Measurements from ENCODE around the gene SLC6A16. TPM values are rescaled to one million over a fixed set of nuclear protein-coding genes. Genes with fewer than 3 reads are reported as not detected.
A peak's percentile ranks its signal among the peaks of the same experiment; 100 is the strongest.

The SLC6A16 gene
- total RNA-seq, 1 donor from 2014 or later = 3.5 TPM

DNA sequence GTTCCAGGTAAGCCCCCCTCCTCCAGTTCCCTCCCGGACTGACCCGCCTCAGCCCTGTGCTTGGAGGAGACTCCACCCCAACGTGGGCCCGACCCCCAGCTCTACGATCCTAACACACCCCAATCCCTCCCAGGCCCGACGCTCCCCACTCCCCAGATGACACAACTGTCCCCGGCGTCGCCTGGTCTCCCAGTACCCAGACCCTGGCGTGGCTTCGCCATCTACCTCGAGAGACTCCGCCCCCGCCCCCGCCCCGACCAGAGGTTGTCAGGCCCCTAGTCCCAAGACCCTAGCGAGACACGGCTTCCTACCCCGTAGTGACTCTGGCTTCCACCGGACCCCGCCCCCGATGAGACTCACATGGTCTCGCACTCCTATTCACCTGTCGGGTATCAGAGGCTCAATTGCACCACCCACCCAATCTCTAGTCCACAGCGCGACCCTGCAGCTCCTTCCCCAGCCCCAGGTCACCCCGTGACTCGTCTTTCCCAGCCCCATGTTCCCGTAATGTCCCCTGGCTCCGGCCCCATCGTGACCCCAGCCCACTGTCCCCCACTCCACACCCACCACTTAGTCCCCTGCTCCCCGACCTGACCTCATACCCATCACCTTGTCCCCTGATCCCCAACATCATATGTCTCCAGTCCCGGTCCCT lies 13.2 kb upstream of the SLC6A16 start:
- peaks cover 20% of the 10 kb centered on the region for H3K4me1 Mint-ChIP-seq (ENCODE audit: unreplicated experiment)
- peaks cover 18% of the 10 kb centered on the region for H3K36me3 Mint-ChIP-seq
- TF ChIP-seq, protein P1, sequence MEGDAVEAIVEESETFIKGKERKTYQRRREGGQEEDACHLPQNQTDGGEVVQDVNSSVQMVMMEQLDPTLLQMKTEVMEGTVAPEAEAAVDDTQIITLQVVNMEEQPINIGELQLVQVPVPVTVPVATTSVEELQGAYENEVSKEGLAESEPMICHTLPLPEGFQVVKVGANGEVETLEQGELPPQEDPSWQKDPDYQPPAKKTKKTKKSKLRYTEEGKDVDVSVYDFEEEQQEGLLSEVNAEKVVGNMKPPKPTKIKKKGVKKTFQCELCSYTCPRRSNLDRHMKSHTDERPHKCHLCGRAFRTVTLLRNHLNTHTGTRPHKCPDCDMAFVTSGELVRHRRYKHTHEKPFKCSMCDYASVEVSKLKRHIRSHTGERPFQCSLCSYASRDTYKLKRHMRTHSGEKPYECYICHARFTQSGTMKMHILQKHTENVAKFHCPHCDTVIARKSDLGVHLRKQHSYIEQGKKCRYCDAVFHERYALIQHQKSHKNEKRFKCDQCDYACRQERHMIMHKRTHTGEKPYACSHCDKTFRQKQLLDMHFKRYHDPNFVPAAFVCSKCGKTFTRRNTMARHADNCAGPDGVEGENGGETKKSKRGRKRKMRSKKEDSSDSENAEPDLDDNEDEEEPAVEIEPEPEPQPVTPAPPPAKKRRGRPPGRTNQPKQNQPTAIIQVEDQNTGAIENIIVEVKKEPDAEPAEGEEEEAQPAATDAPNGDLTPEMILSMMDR (conservative IDR thresholded peaks at IDR 0.05) = no peak
- DNase-seq (ENCODE audit: extremely low spot score, unreplicated experiment) = no peak
- H3K4me3 Mint-ChIP-seq = peak overlapping the region; percentile 84
- H3K27me3 Mint-ChIP-seq = peaks cover 10% of the 10 kb centered on the region
- peak overlapping the region; percentile 85 for H3K27ac Mint-ChIP-seq
- H3K9me3 Mint-ChIP-seq = no peaks in the 10 kb centered on the region

DNA sequence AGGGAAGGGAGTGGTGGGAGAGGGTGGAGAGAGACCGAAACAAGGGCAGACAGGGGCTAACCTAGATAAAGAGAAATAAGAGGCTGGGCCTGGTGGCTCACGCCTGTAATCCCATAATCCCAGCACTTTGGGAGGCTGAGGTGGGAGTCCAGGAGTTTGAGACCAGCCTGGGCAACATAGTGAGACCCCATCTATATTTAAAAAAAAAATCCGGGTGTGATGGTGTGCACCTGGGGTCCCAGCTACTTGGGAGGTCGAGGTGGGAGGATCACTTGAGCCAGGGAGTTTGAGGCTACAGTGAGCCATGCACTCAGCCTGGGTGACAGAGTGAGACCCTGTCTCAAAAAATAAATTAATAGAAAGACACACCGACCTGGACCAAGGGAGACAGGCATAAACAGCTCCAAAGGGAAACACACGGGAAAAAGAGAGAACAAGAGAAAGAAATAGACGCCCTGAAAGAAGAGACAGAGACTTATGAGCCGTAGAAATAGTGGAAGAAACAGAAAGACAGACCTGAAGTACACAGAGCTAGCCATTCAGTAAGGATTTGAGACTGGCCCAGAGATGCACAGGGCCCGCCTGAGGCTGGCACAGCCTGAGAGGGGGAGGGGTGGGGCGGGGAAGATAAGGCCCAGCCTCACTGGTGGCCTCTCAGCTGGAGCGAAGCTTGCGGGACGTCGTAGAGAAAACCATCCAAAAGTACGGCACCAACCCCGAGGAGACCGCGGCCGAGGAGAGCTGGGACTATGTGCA lies 12.5 kb upstream of the SLC6A16 start:
- Mint-ChIP-seq H3K9me3 (no peaks in the 10 kb centered on the region), H3K4me1 (ENCODE audit: unreplicated experiment) (peaks cover 20% of the 10 kb centered on the region), H3K4me3 (peak overlapping the region; percentile 5), H3K27ac (no peak overlapping the region), H3K27me3 (peaks cover 10% of the 10 kb centered on the region), H3K36me3 (peaks cover 11% of the 10 kb centered on the region)
- no peak for DNase-seq (ENCODE audit: extremely low spot score, unreplicated experiment)
- TF ChIP-seq, protein P1 (conservative IDR thresholded peaks at IDR 0.05) = no peak

DNA sequence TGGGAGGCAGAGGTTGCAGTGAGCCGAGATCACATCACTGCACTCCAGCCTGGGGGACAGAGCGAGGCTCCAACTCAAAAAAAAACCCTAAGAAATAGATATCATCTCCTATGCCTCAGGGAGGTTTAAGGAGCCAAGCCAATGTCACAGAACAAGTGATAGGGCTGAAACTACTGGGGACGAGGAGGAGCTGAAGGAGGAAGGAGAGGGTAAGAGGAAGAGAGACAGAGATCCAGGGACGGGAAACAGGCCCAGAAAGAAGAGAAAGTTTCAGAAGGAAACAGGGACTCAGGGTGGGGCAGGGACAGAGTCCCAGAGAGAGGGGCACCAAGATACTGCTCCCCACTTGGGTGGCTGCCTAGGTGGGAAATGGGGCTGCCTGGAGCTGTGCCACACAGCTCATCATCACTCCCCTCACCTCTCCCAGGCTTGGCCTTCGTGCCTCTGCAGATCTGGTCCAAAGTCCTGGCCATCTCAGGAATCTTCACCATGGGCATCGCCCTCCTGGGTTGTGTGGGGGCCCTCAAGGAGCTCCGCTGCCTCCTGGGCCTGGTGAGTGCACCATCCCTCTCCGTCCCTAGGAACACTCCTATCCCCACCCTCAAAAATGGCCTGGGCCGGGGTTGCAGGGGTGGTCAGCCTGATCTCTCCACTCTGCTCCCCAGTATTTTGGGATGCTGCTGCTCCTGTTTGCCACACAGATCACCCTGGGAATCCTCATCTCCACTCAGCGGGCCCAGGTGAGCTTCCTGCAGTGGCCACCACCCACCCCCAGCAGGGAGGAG lies 11.7 kb upstream of the SLC6A16 start:
- peak overlapping the region; percentile 16 for H3K27ac Mint-ChIP-seq
- peaks cover 9% of the 10 kb centered on the region for H3K36me3 Mint-ChIP-seq
- TF ChIP-seq, protein P1 (conservative IDR thresholded peaks at IDR 0.05) = no peak
- no peak for DNase-seq (ENCODE audit: extremely low spot score, unreplicated experiment)
- H3K9me3 Mint-ChIP-seq = no peaks in the 10 kb centered on the region
- peaks cover 20% of the 10 kb centered on the region for H3K4me1 Mint-ChIP-seq (ENCODE audit: unreplicated experiment)
- no peak overlapping the region for H3K4me3 Mint-ChIP-seq
- peaks cover 10% of the 10 kb centered on the region for H3K27me3 Mint-ChIP-seq

DNA sequence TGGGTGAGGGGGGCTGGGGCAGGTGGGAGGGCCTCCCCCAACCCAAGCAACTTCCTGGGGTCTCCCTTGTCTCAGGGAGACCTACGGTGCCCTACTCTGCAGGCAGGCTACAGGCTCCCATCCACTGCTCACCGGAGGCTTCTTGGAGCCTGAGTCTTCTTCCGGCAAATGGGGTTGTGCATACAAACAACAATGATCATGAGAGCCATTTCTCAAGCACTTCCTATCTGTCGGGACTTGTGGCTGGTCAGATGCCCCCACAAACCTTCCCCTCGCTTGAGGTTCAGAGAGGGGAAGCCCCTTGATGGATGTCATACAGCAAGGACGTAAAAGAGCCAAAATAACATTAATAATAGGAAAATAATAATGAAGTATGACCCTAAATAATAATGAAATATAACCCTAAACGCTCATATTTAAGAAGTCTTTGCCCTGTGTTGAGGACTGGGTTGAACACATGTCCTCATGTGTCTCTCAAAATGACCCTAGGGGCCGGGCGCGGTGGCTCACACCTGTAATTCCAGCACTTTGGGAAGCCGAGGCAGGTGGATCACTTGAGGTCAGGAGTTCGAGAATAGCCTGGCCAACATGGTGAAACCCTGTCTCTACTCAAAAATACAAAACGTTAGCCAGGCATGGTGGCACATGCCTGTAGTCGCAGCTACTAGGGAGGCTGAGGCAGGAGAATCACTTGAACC lies 10.9 kb upstream of the SLC6A16 start:
- no peak for DNase-seq (ENCODE audit: extremely low spot score, unreplicated experiment)

More for the DNA sequence above, 10.9 kb upstream of the SLC6A16 start:
- no peak overlapping the region for H3K4me3 Mint-ChIP-seq
- peaks cover 9% of the 10 kb centered on the region for H3K36me3 Mint-ChIP-seq
- H3K27me3 Mint-ChIP-seq = peaks cover 10% of the 10 kb centered on the region
- H3K4me1 Mint-ChIP-seq (ENCODE audit: unreplicated experiment) = peaks cover 20% of the 10 kb centered on the region
- H3K27ac Mint-ChIP-seq = peak overlapping the region; percentile 16
- H3K9me3 Mint-ChIP-seq = no peaks in the 10 kb centered on the region
- TF ChIP-seq, protein P1 (conservative IDR thresholded peaks at IDR 0.05) = no peak

All from type B pancreatic cell (in vitro differentiated cells).